OCI-LY1 (cell line): Measurements from ENCODE around the gene PANK4.

ENCODE experiments used
- H2AFZ ChIP-seq: fragments of 200-600 bp; sonication (generic), shearing (Covaris generic); 2 replicates; pipeline ENCODE4 v1.6.0; 2014; ENCODE audit warnings: antibody characterized with exemption, mild to moderate bottlenecking, low read length
- H3F3A ChIP-seq: fragments of 200-600 bp; sonication (generic), shearing (Covaris generic); 2 replicates; pipeline ENCODE4 v1.6.0; 2014; ENCODE audit warnings: mild to moderate bottlenecking, antibody characterized with exemption, low read length, moderate library complexity; ENCODE audit not compliant: insufficient read depth
- H3K27ac ChIP-seq: fragments of 200-600 bp; sonication (generic); 2 replicates; pipeline ENCODE4 v1.5.1; 2014; ENCODE audit warnings: low read length, mixed run types, mild to moderate bottlenecking, low read depth; ENCODE audit not compliant: poor library complexity, severe bottlenecking
- H3K27me3 ChIP-seq: fragments of 200-600 bp; sonication (generic); 2 replicates; pipeline ENCODE4 v1.6.0; 2014; ENCODE audit warnings: antibody characterized with exemption, mild to moderate bottlenecking, low read length, moderate library complexity; ENCODE audit not compliant: insufficient read depth
- H3K36me3 ChIP-seq: fragments of 200-600 bp; sonication (generic); 2 replicates; pipeline ENCODE4 v1.6.1; 2014; ENCODE audit warnings: mild to moderate bottlenecking, antibody characterized with exemption, low read length, moderate library complexity, mixed read lengths; ENCODE audit not compliant: insufficient read depth
- H3K4me1 ChIP-seq: fragments of 200-600 bp; sonication (generic); 2 replicates; pipeline ENCODE4 v1.5.1; 2014; ENCODE audit warnings: mild to moderate bottlenecking, low read length, moderate library complexity; ENCODE audit not compliant: insufficient read depth, severe bottlenecking
- H3K4me2 ChIP-seq: fragments of 200-600 bp; sonication (generic), shearing (Covaris generic); 2 replicates; pipeline ENCODE4 v1.6.1; 2014; ENCODE audit warnings: low read length
- H3K4me3 ChIP-seq: fragments of 200-600 bp; sonication (generic); 2 replicates; pipeline ENCODE4 v1.5.1; 2014; ENCODE audit warnings: low read length, low read depth, mild to moderate bottlenecking, mixed read lengths; ENCODE audit not compliant: poor library complexity, severe bottlenecking
- H3K79me2 ChIP-seq: fragments of 200-600 bp; shearing (Covaris generic); 2 replicates; pipeline ENCODE4 v1.6.1; 2016; ENCODE audit warnings: mixed run types, low read length, mixed read lengths; ENCODE audit not compliant: insufficient read depth
- H3K9ac ChIP-seq: fragments of 200-600 bp; sonication (generic), shearing (Covaris generic); 2 replicates; pipeline ENCODE4 v1.6.1; 2014; ENCODE audit warnings: mild to moderate bottlenecking, low read length, mixed read lengths
- H3K9me2 ChIP-seq: fragments of 200-600 bp; sonication (generic), shearing (Covaris generic); 2 replicates; pipeline ENCODE4 v1.6.1; 2014; ENCODE audit warnings: low read depth, mild to moderate bottlenecking, low read length, mixed read lengths
- H3K9me3 ChIP-seq: fragments of 200-600 bp; shearing (Covaris generic); 2 replicates; pipeline ENCODE4 v1.6.1; 2014; ENCODE audit warnings: low read length, mixed read lengths
- H4K20me1 ChIP-seq: fragments of 200-600 bp; sonication (generic), shearing (Covaris generic); 2 replicates; pipeline ENCODE4 v1.6.0; 2016; ENCODE audit warnings: mild to moderate bottlenecking, low read length; ENCODE audit not compliant: insufficient read depth
- EZH2 ChIP-seq: fragments of 200-600 bp; sonication (generic), shearing (Covaris generic); IDR thresholded peaks from 2 replicates; pipeline ENCODE4 v1.8.0; 2017; ENCODE audit warnings: borderline replicate concordance, mixed run types, mild to moderate bottlenecking, antibody characterized with exemption, low read length, moderate library complexity, mixed read lengths
- TF ChIP-seq, protein P1 (sequence below): fragments of 200-600 bp; sonication (generic), shearing (Covaris generic); IDR thresholded peaks from 2 replicates; pipeline ENCODE4 v1.5.1; 2017; ENCODE audit warnings: mild to moderate bottlenecking, antibody characterized with exemption, low read length, moderate library complexity, mixed read lengths

PANK4 gene

DNA sequence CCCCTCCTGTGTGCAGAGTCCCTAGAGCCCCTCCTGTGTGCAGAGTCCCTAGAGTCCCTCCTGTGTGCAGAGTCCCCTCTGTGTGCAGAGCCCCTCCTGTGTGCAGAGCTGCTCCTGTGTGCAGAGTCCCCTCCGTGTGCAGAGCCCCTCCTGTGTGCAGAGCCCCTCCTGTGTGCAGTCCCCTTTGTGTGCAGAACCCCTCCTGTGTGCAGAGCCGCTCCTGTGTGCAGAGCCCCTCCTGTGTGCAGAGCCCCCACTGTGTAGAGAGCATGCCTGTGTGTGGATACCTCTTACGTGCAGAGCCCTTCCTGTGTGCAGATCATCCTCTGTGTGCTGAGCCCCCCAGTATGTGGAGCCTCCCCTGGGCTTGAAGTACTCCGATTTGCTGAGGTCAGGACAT is 12.0 kb upstream of the PANK4 start:
- Histone ChIP-seq H3K36me3 (no peaks in the 10 kb centered on the region), H4K20me1 (no peaks in the 10 kb centered on the region), H3K9me2 (no peaks in the 10 kb centered on the region), H3K27me3 (0 out of 2 replicates have a peak, but pooled peaks cover 15% of the 10 kb centered on the region), H2AFZ (no peak overlapping the region), H3K4me1 (no peaks in the 10 kb centered on the region), H3K4me3 (no peak overlapping the region), H3K9ac (no peak overlapping the region), H3K4me2 (no peak overlapping the region), H3F3A (no peaks in the 10 kb centered on the region), H3K27ac (no peak overlapping the region), H3K9me3 (no peaks in the 10 kb centered on the region), H3K79me2 (no peaks in the 10 kb centered on the region)
- TF ChIP-seq, protein P1, sequence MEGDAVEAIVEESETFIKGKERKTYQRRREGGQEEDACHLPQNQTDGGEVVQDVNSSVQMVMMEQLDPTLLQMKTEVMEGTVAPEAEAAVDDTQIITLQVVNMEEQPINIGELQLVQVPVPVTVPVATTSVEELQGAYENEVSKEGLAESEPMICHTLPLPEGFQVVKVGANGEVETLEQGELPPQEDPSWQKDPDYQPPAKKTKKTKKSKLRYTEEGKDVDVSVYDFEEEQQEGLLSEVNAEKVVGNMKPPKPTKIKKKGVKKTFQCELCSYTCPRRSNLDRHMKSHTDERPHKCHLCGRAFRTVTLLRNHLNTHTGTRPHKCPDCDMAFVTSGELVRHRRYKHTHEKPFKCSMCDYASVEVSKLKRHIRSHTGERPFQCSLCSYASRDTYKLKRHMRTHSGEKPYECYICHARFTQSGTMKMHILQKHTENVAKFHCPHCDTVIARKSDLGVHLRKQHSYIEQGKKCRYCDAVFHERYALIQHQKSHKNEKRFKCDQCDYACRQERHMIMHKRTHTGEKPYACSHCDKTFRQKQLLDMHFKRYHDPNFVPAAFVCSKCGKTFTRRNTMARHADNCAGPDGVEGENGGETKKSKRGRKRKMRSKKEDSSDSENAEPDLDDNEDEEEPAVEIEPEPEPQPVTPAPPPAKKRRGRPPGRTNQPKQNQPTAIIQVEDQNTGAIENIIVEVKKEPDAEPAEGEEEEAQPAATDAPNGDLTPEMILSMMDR, result no peak
- TF ChIP-seq EZH2, result no peak

- H2AFZ ChIP-seq, result no peak overlapping the region
- TF ChIP-seq EZH2, result no peak
- TF ChIP-seq, protein P1, result no peak
- H3K79me2 ChIP-seq, result no peaks in the 10 kb centered on the region
- no peaks in the 10 kb centered on the region for H3K36me3 ChIP-seq
- no peaks in the 10 kb centered on the region for H3F3A ChIP-seq
- H3K9ac ChIP-seq, result no peak overlapping the region
- H3K27ac ChIP-seq, result no peak overlapping the region
- no peak overlapping the region for H3K4me3 ChIP-seq
- H3K9me2 ChIP-seq, result no peaks in the 10 kb centered on the region
- H4K20me1 ChIP-seq, result no peaks in the 10 kb centered on the region
- no peaks in the 10 kb centered on the region for H3K4me1 ChIP-seq
- no peaks in the 10 kb centered on the region for H3K9me3 ChIP-seq
- H3K27me3 ChIP-seq, result 0 out of 2 replicates have a peak, but pooled peaks cover 15% of the 10 kb centered on the region
- H3K4me2 ChIP-seq, result no peak overlapping the region
These were observed 11.4 kb upstream of the PANK4 start for GRCh38 chr1:2537784-2538115.

DNA sequence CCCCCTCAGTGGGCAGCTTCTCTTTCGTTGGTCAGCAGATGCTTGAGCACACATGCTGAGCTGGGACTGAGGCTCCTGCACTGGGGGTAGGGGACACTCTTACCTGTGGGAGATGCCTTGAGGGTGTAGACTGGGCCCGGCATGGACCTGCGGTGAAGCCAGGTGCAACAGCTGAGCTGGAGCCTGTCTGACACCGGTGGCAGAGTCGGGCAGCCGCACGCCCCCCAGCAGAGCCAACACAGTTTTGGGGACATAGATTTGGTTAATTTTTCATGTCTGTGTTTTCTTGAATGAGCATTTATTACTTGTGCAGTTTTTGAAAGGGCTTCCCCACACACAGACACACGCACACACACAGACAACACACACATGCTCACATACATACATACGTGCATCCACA is 9.6 kb upstream of the PANK4 start:
- Histone ChIP-seq H3K27me3 (0 out of 2 replicates have a peak, but pooled peaks cover 15% of the 10 kb centered on the region), H4K20me1 (no peaks in the 10 kb centered on the region), H3K27ac (no peak overlapping the region)

GRCh38 chr1:2535455-2535854 is 9.1 kb upstream of the PANK4 start:
- H3K4me2 ChIP-seq, result no peak overlapping the region
- H4K20me1 ChIP-seq, result no peaks in the 10 kb centered on the region
- H3K9me3 ChIP-seq, result no peaks in the 10 kb centered on the region
- no peaks in the 10 kb centered on the region for H3K36me3 ChIP-seq
- no peak overlapping the region for H3K27ac ChIP-seq
- H3F3A ChIP-seq, result no peaks in the 10 kb centered on the region
- H3K9me2 ChIP-seq, result no peaks in the 10 kb centered on the region
- no peak overlapping the region for H2AFZ ChIP-seq
- H3K27me3 ChIP-seq, result 0 out of 2 replicates have a peak, but pooled peaks cover 15% of the 10 kb centered on the region
- H3K4me3 ChIP-seq, result no peak overlapping the region
- H3K79me2 ChIP-seq, result no peaks in the 10 kb centered on the region
- TF ChIP-seq, protein P1, result no peak
- no peak for TF ChIP-seq EZH2
- H3K4me1 ChIP-seq, result no peaks in the 10 kb centered on the region
- H3K9ac ChIP-seq, result no peak overlapping the region

More for the DNA sequence above, 9.6 kb upstream of the PANK4 start:
- Histone ChIP-seq H3K4me2 (no peak overlapping the region), H3K79me2 (no peaks in the 10 kb centered on the region), H3K4me3 (no peak overlapping the region), H3K36me3 (no peaks in the 10 kb centered on the region), H2AFZ (no peak overlapping the region), H3F3A (no peaks in the 10 kb centered on the region), H3K4me1 (no peaks in the 10 kb centered on the region), H3K9me3 (no peaks in the 10 kb centered on the region), H3K9me2 (no peaks in the 10 kb centered on the region), H3K9ac (no peak overlapping the region)
- TF ChIP-seq EZH2, result no peak
